SK-N-MC (cell line): Measurements from ENCODE around the gene CGNL1.

Experiments
- DNase-seq: peaks from one replicate; pipeline ENCODE4 v3.0.0-alpha.2; 2011; ENCODE audit warnings: low read depth, low spot score
- H3K27ac ChIP-seq: fragments of 200-600 bp; sonication (generic); 2 replicates; pipeline ENCODE4 v1.5.1; 2016; ENCODE audit warnings: mixed run types
- H3K36me3 ChIP-seq: fragments of 200-600 bp; sonication (generic); 2 replicates; pipeline ENCODE4 v1.6.1; 2017; ENCODE audit warnings: antibody characterized with exemption, low read length, mixed read lengths; ENCODE audit not compliant: insufficient read depth
- H3K4me3 ChIP-seq: fragments of 200-600 bp; sonication (generic); 2 replicates; pipeline ENCODE4 v1.5.1; 2016
- H3K9ac ChIP-seq: fragments of 200-600 bp; sonication (generic); 2 replicates; pipeline ENCODE4 v1.8.0; 2017; ENCODE audit warnings: mixed run types, mixed read lengths; ENCODE audit not compliant: insufficient read length
- H3K9me3 ChIP-seq: fragments of 200-600 bp; sonication (generic); 2 replicates; pipeline ENCODE4 v1.6.1; 2017; ENCODE audit warnings: low read depth, mild to moderate bottlenecking, antibody characterized with exemption, low read length, moderate library complexity, mixed read lengths
- EZH2 ChIP-seq: fragments of 200-600 bp; sonication (generic); IDR thresholded peaks from one replicate; pipeline ENCODE4 v1.6.1; 2017; ENCODE audit warnings: antibody characterized with exemption
- FOXP2 ChIP-seq: optimal IDR thresholded peaks from 2 replicates; pipeline ENCODE3; 2011; ENCODE audit warnings: mild to moderate bottlenecking, moderate library complexity; ENCODE audit not compliant: insufficient read depth; ENCODE audit errors: extremely low read length, control extremely low read depth
- POLR2AphosphoS5 ChIP-seq: IDR thresholded peaks from 2 replicates; pipeline ENCODE4 v1.6.1; 2012; ENCODE audit warnings: mild to moderate bottlenecking, low read depth, low read length, borderline replicate concordance

CGNL1 gene

GRCh38 chr15:57460208-57460816 is 84.0 kb downstream of the CGNL1 start:
- no peak overlapping the region for H3K27ac ChIP-seq
- no peak for DNase-seq
- no peak overlapping the region for H3K4me3 ChIP-seq
- H3K9me3 ChIP-seq = no peaks in the 10 kb centered on the region
- TF ChIP-seq FOXP2 = no peak
- no peak for TF ChIP-seq POLR2AphosphoS5
- TF ChIP-seq EZH2 = no peak
- no peak overlapping the region for H3K9ac ChIP-seq
- H3K36me3 ChIP-seq = no peaks in the 10 kb centered on the region

- TF ChIP-seq FOXP2 = no peak
- no peak for TF ChIP-seq EZH2
- TF ChIP-seq POLR2AphosphoS5 = no peak
- Histone ChIP-seq H3K9me3 (no peaks in the 10 kb centered on the region), H3K4me3 (no peak overlapping the region), H3K9ac (no peak overlapping the region), H3K36me3 (no peaks in the 10 kb centered on the region), H3K27ac (no peak overlapping the region)
- no peak for DNase-seq
These were observed 85.2 kb downstream of the CGNL1 start for GRCh38 chr15:57461541-57461940.

- H3K9me3 ChIP-seq = no peaks in the 10 kb centered on the region
- DNase-seq = no peak
- no peak overlapping the region for H3K4me3 ChIP-seq
- H3K9ac ChIP-seq = no peak overlapping the region
- no peaks in the 10 kb centered on the region for H3K36me3 ChIP-seq
- H3K27ac ChIP-seq = no peak overlapping the region
- TF ChIP-seq FOXP2 (no peak), EZH2 (no peak), POLR2AphosphoS5 (no peak)
These were observed 86.1 kb downstream of the CGNL1 start for GRCh38 chr15:57462381-57462780.

GRCh38 chr15:57463360-57463759 is 87.1 kb downstream of the CGNL1 start:
- Histone ChIP-seq H3K27ac (no peak overlapping the region), H3K36me3 (no peaks in the 10 kb centered on the region), H3K9ac (no peak overlapping the region), H3K4me3 (no peak overlapping the region), H3K9me3 (no peaks in the 10 kb centered on the region)
- DNase-seq = no peak
- no peak for TF ChIP-seq FOXP2
- no peak for TF ChIP-seq EZH2
- TF ChIP-seq POLR2AphosphoS5 = no peak

- Histone ChIP-seq H3K9ac (no peak overlapping the region), H3K4me3 (no peak overlapping the region), H3K36me3 (no peaks in the 10 kb centered on the region), H3K27ac (no peak overlapping the region), H3K9me3 (no peaks in the 10 kb centered on the region)
- TF ChIP-seq POLR2AphosphoS5 (no peak), FOXP2 (no peak), EZH2 (no peak)
- no peak for DNase-seq
These were observed 88.2 kb downstream of the CGNL1 start for GRCh38 chr15:57464480-57464879.

- no peak for DNase-seq
- Histone ChIP-seq H3K36me3 (no peaks in the 10 kb centered on the region), H3K9me3 (no peaks in the 10 kb centered on the region), H3K27ac (no peak overlapping the region), H3K4me3 (no peak overlapping the region), H3K9ac (no peak overlapping the region)
- TF ChIP-seq FOXP2 = no peak
- no peak for TF ChIP-seq POLR2AphosphoS5
- no peak for TF ChIP-seq EZH2
These were observed 92.2 kb downstream of the CGNL1 start for GRCh38 chr15:57468486-57468885.

- TF ChIP-seq EZH2 (no peak), POLR2AphosphoS5 (no peak), FOXP2 (no peak)
- Histone ChIP-seq H3K9ac (no peak overlapping the region), H3K27ac (no peak overlapping the region), H3K36me3 (no peaks in the 10 kb centered on the region), H3K9me3 (no peaks in the 10 kb centered on the region), H3K4me3 (no peak overlapping the region)
- no peak for DNase-seq
These were observed 94.2 kb downstream of the CGNL1 start for GRCh38 chr15:57470543-57470942.

- no peak for DNase-seq
- no peaks in the 10 kb centered on the region for H3K9me3 ChIP-seq
- no peak for TF ChIP-seq POLR2AphosphoS5
- TF ChIP-seq FOXP2 = no peak
- no peak for TF ChIP-seq EZH2
- H3K36me3 ChIP-seq = no peaks in the 10 kb centered on the region
- H3K27ac ChIP-seq = no peak overlapping the region
- no peak overlapping the region for H3K9ac ChIP-seq
- no peak overlapping the region for H3K4me3 ChIP-seq
These were observed 96.6 kb downstream of the CGNL1 start for GRCh38 chr15:57472861-57473260.

GRCh38 chr15:57476533-57476975 is 100.2 kb downstream of the CGNL1 start:
- no peak for DNase-seq
- no peaks in the 10 kb centered on the region for H3K9me3 ChIP-seq
- no peak overlapping the region for H3K4me3 ChIP-seq
- no peaks in the 10 kb centered on the region for H3K36me3 ChIP-seq
- H3K27ac ChIP-seq = no peak overlapping the region
- TF ChIP-seq POLR2AphosphoS5 (no peak), EZH2 (no peak), FOXP2 (no peak)
- no peak overlapping the region for H3K9ac ChIP-seq
